Measurements from ENCODE around the gene CUL2. TPM values are rescaled to one million over a fixed set of nuclear protein-coding genes. Genes with fewer than 3 reads are reported as not detected.

The CUL2 gene
- total RNA-seq, 1 experiment from 2014 or later, result 68.0 TPM

GRCh38 chr10:35004651-35005050 lies 85.5 kb downstream of the CUL2 start:
- H3K36me3 ChIP-seq (ENCODE audit: control insufficient read depth, insufficient read depth, low read length), result no peaks in the 10 kb centered on the region; the same call in 1 of the 2 replicates
- Mint-ChIP-seq H3K36me3 (ENCODE audit: insufficient read depth, unreplicated experiment) (no peaks in the 10 kb centered on the region), H3K27ac (ENCODE audit: unreplicated experiment) (no peak overlapping the region), H3K9me3 (ENCODE audit: unreplicated experiment) (no peaks in the 10 kb centered on the region), H3K27me3 (ENCODE audit: insufficient read depth, unreplicated experiment) (no peaks in the 10 kb centered on the region), H3K4me1 (ENCODE audit: low read depth, unreplicated experiment) (peaks cover 12% of the 10 kb centered on the region), H3K4me3 (ENCODE audit: unreplicated experiment) (no peak overlapping the region)
- intact Hi-C loops (cut with micrococcal nuclease; ENCODE audit: unreplicated experiment), result no loop called here
- no peaks in the 10 kb centered on the region for H3K9me3 ChIP-seq
- peaks cover 14% of the 10 kb centered on the region; the same call in 1 of the 2 replicates for H3K4me1 ChIP-seq
- no peak for DNase-seq
- ChIA-PET CTCF (no interaction called here), POLR2A (no interaction called here)
- no TSS peak for BruUV-seq (replicated peaks)
- no peaks in the 10 kb centered on the region for H3K27me3 ChIP-seq (replicated peaks; ENCODE audit: control insufficient read depth, insufficient read depth, low read length)
- TF ChIP-seq, protein P1, sequence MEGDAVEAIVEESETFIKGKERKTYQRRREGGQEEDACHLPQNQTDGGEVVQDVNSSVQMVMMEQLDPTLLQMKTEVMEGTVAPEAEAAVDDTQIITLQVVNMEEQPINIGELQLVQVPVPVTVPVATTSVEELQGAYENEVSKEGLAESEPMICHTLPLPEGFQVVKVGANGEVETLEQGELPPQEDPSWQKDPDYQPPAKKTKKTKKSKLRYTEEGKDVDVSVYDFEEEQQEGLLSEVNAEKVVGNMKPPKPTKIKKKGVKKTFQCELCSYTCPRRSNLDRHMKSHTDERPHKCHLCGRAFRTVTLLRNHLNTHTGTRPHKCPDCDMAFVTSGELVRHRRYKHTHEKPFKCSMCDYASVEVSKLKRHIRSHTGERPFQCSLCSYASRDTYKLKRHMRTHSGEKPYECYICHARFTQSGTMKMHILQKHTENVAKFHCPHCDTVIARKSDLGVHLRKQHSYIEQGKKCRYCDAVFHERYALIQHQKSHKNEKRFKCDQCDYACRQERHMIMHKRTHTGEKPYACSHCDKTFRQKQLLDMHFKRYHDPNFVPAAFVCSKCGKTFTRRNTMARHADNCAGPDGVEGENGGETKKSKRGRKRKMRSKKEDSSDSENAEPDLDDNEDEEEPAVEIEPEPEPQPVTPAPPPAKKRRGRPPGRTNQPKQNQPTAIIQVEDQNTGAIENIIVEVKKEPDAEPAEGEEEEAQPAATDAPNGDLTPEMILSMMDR (IDR thresholded peaks at IDR 0.05; ENCODE audit: insufficient read depth in 1 of 2, low read depth in 1 of 2, low read length in 1 of 2, severe bottlenecking in 1 of 2, unreplicated experiment in 1 of 2), result no peak
- H3K4me3 ChIP-seq (ENCODE audit: low read depth, low read length), result no peak overlapping the region

GRCh38 chr10:35003906-35004305 lies 86.2 kb downstream of the CUL2 start:
- ChIA-PET POLR2A (interaction anchor here (0.6 kb wide), 1 partner anchor 9 kb away, joined by 5 read pairs; no protein-coding TSS in a partner anchor), CTCF (interaction anchor here (0.6 kb wide), 2 partner anchors 8 to 10 kb away, joined by 3 to 5 read pairs; no protein-coding TSS in a partner anchor)
- DNase-seq, result no peak
- TF ChIP-seq, protein P1 (IDR thresholded peaks at IDR 0.05; ENCODE audit: insufficient read depth in 1 of 2, low read depth in 1 of 2, low read length in 1 of 2, severe bottlenecking in 1 of 2, unreplicated experiment in 1 of 2), result no peak
- intact Hi-C loops (cut with micrococcal nuclease; ENCODE audit: unreplicated experiment), result loop anchor here (2.0 kb wide), 1 partner anchor 23 kb away; no protein-coding TSS in a partner anchor
- Mint-ChIP-seq H3K36me3 (ENCODE audit: insufficient read depth, unreplicated experiment) (no peaks in the 10 kb centered on the region), H3K9me3 (ENCODE audit: unreplicated experiment) (no peaks in the 10 kb centered on the region), H3K27ac (ENCODE audit: unreplicated experiment) (no peak overlapping the region), H3K27me3 (ENCODE audit: insufficient read depth, unreplicated experiment) (no peaks in the 10 kb centered on the region), H3K4me3 (ENCODE audit: unreplicated experiment) (no peak overlapping the region), H3K4me1 (ENCODE audit: low read depth, unreplicated experiment) (peaks cover 12% of the 10 kb centered on the region)
- BruUV-seq (replicated peaks), result no TSS peak
- H3K27me3 ChIP-seq (replicated peaks; ENCODE audit: control insufficient read depth, insufficient read depth, low read length), result no peaks in the 10 kb centered on the region
- H3K4me3 ChIP-seq (ENCODE audit: low read depth, low read length), result no peak overlapping the region
- H3K9me3 ChIP-seq, result no peaks in the 10 kb centered on the region
- no peaks in the 10 kb centered on the region; the same call in 1 of the 2 replicates for H3K36me3 ChIP-seq (ENCODE audit: control insufficient read depth, insufficient read depth, low read length)
- peaks cover 14% of the 10 kb centered on the region; the same call in 1 of the 2 replicates for H3K4me1 ChIP-seq

- Mint-ChIP-seq H3K27ac (ENCODE audit: unreplicated experiment) (no peak overlapping the region), H3K4me1 (ENCODE audit: low read depth, unreplicated experiment) (peaks cover 4% of the 10 kb centered on the region), H3K36me3 (ENCODE audit: insufficient read depth, unreplicated experiment) (peaks cover 6% of the 10 kb centered on the region), H3K9me3 (ENCODE audit: unreplicated experiment) (no peaks in the 10 kb centered on the region), H3K4me3 (ENCODE audit: unreplicated experiment) (no peak overlapping the region), H3K27me3 (ENCODE audit: insufficient read depth, unreplicated experiment) (no peaks in the 10 kb centered on the region)
- POLR2A ChIA-PET, result no interaction called here
- H3K9me3 ChIP-seq, result no peaks in the 10 kb centered on the region
- peaks cover 14% of the 10 kb centered on the region; the same call in 1 of the 2 replicates for H3K4me1 ChIP-seq
- no peaks in the 10 kb centered on the region; the same call in 1 of the 2 replicates for H3K36me3 ChIP-seq (ENCODE audit: control insufficient read depth, insufficient read depth, low read length)
- CTCF ChIA-PET, result interaction anchor here (0.5 kb wide), 1 partner anchor 13 kb away, joined by 5 read pairs; no protein-coding TSS in a partner anchor
- no peak overlapping the region for H3K4me3 ChIP-seq (ENCODE audit: low read depth, low read length)
- intact Hi-C loops (cut with micrococcal nuclease; ENCODE audit: unreplicated experiment), result no loop called here
- H3K27me3 ChIP-seq (replicated peaks; ENCODE audit: control insufficient read depth, insufficient read depth, low read length), result no peaks in the 10 kb centered on the region
- no peak for DNase-seq
- TF ChIP-seq, protein P1 (IDR thresholded peaks at IDR 0.05; ENCODE audit: insufficient read depth in 1 of 2, low read depth in 1 of 2, low read length in 1 of 2, severe bottlenecking in 1 of 2, unreplicated experiment in 1 of 2), result no peak
- no TSS peak for BruUV-seq (replicated peaks)
Observed at GRCh38 chr10:35000936-35001335, 89.2 kb downstream of the CUL2 start.

Data from Caco-2 (cell line).